PC-9 (cell line): ENCODE results near the gene MTR.

Source experiments
- CTCF ChIP-seq: fragments of 200-600 bp; sonication (generic); conservative IDR thresholded peaks from 2 replicates; pipeline ENCODE4 v1.6.1; 2017; ENCODE audit warnings: mixed run types, antibody characterized with exemption, mild to moderate bottlenecking, moderate library complexity
- EZH2 ChIP-seq: fragments of 200-600 bp; sonication (generic); IDR thresholded peaks from 2 replicates; pipeline ENCODE4 v1.8.0; 2017; ENCODE audit warnings: antibody characterized with exemption, low read depth

DNA sequence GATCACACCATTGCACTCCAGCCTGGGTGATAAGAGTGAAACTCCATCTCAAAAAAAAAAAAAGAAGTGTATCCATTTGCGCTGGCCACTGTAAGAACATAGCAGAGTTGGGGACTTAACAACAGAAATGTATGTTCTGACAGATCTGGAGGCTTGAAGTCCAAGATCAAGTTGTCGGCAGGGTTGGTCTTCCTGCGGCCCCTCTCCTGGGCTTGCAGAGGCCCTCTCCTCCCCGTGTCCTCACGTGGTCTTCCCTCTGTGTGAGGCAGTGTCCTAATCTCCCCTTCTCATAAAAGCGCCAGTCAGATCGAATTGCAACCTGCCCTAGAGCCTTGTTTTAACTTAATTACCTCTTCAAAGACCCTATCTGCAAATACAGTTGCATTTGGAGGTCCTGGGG is 156.6 kb downstream of the MTR start:
- TF ChIP-seq CTCF: no peak
- TF ChIP-seq EZH2: no peak
